Astrocyte of the cerebellum (primary cell): ENCODE measurements around the gene TMEM127.
"Not testable (repeated sequence)": the region's sequence is repeated elsewhere in the genome, so short reads cannot be mapped to it uniquely, and the experiment has no call there.

Source experiments
- DNase-seq: peaks from one replicate; pipeline ENCODE4 v3.0.0-alpha.2; 2011; ENCODE audit warnings: low read depth
- H3K4me3 ChIP-seq: 2 replicates; pipeline ENCODE4 v1.5.1; 2011; ENCODE audit warnings: mild to moderate bottlenecking, low read depth, low read length, moderate library complexity
- CTCF ChIP-seq: IDR thresholded peaks from 2 replicates; pipeline ENCODE4 v1.5.1; 2012; ENCODE audit warnings: low read length, low read depth, moderate library complexity, mild to moderate bottlenecking; ENCODE audit errors: missing control alignments
- in situ Hi-C: cut with HindIII; loops from 2 replicates; pipeline ENCODE4 v1.10.0; 2017; ENCODE audit warnings: low sequenced_read_pairs

Gene TMEM127

GRCh38 chr2:96233880-96234316, 31.9 kb downstream of the TMEM127 start:
- H3K4me3 ChIP-seq = no peak overlapping the region
- TF ChIP-seq CTCF = no peak
- in situ Hi-C loops = no loop called here
- DNase-seq = no peak

GRCh38 chr2:96233436-96233835, 32.4 kb downstream of the TMEM127 start:
- in situ Hi-C loops = no loop called here
- no peak for DNase-seq
- H3K4me3 ChIP-seq = no peak overlapping the region
- TF ChIP-seq CTCF = no peak

- H3K4me3 ChIP-seq = no peak overlapping the region
- DNase-seq = no peak
- TF ChIP-seq CTCF = no peak
- in situ Hi-C loops = no loop called here
Observed at GRCh38 chr2:96231316-96231715, 34.5 kb downstream of the TMEM127 start.

GRCh38 chr2:96225016-96225533, 40.7 kb downstream of the TMEM127 start:
- in situ Hi-C loops = no loop called here

GRCh38 chr2:96221106-96221505, 44.7 kb downstream of the TMEM127 start:
- H3K4me3 ChIP-seq, DNase-seq, in situ Hi-C loops: not testable (repeated sequence)

More at GRCh38 chr2:96225016-96225533, 40.7 kb downstream of the TMEM127 start:
- H3K4me3 ChIP-seq = no peak overlapping the region
- no peak for DNase-seq
- no peak for TF ChIP-seq CTCF

- H3K4me3 ChIP-seq, in situ Hi-C loops, DNase-seq: not testable (repeated sequence)
Observed at GRCh38 chr2:96219959-96220358, 45.8 kb downstream of the TMEM127 start.

GRCh38 chr2:96218508-96219131, 47.2 kb downstream of the TMEM127 start:
- in situ Hi-C loops = no loop called here
- no peak for DNase-seq
- no peak overlapping the region for H3K4me3 ChIP-seq
- no peak for TF ChIP-seq CTCF

- no peak for DNase-seq
- no peak for TF ChIP-seq CTCF
- no peak overlapping the region for H3K4me3 ChIP-seq
- in situ Hi-C loops = no loop called here
Observed at GRCh38 chr2:96214554-96214953, 51.2 kb downstream of the TMEM127 start.
